HAP-1 (cell line): ENCODE data around the gene DCTN3.

Experiments used
- DNase-seq, 2 experiments: peaks; one replicate each; pipeline ENCODE4 v3.0.0-alpha.2; 2016 to 2020; ENCODE audit warnings: low spot score in 2 of 2
- H3K27me3 ChIP-seq: fragments of 250-450 bp; sonication (Bioruptor Pico); 2 replicates; pipeline ENCODE4 v1.5.1; 2020; ENCODE audit warnings: low read depth, mild to moderate bottlenecking, moderate library complexity
- H3K36me3 ChIP-seq: fragments of 250-450 bp; sonication (Bioruptor Pico); replicated peaks from 2 replicates; pipeline ENCODE4 v1.5.1; 2020; ENCODE audit warnings: mild to moderate bottlenecking
- H3K4me1 ChIP-seq: fragments of 250-450 bp; sonication (Bioruptor Pico); 2 replicates; pipeline ENCODE4 v1.5.1; 2020; ENCODE audit warnings: mild to moderate bottlenecking
- H3K4me3 ChIP-seq: fragments of 250-450 bp; sonication (Bioruptor Pico); 2 replicates; pipeline ENCODE4 v1.5.1; 2020; ENCODE audit warnings: mild to moderate bottlenecking, moderate library complexity
- H3K9me3 ChIP-seq: fragments of 250-450 bp; sonication (Bioruptor Pico); 2 replicates; pipeline ENCODE4 v1.5.1; 2020; ENCODE audit warnings: mild to moderate bottlenecking, moderate library complexity
- in situ Hi-C: fragments of 300-500 bp; cut with MboI; formaldehyde crosslinking; loops from 3 replicates; pipeline ENCODE4 v1.14.3; 2020; ENCODE audit warnings: low sequenced_read_pairs, inconsistent platforms, mixed read lengths

Gene DCTN3

DNA sequence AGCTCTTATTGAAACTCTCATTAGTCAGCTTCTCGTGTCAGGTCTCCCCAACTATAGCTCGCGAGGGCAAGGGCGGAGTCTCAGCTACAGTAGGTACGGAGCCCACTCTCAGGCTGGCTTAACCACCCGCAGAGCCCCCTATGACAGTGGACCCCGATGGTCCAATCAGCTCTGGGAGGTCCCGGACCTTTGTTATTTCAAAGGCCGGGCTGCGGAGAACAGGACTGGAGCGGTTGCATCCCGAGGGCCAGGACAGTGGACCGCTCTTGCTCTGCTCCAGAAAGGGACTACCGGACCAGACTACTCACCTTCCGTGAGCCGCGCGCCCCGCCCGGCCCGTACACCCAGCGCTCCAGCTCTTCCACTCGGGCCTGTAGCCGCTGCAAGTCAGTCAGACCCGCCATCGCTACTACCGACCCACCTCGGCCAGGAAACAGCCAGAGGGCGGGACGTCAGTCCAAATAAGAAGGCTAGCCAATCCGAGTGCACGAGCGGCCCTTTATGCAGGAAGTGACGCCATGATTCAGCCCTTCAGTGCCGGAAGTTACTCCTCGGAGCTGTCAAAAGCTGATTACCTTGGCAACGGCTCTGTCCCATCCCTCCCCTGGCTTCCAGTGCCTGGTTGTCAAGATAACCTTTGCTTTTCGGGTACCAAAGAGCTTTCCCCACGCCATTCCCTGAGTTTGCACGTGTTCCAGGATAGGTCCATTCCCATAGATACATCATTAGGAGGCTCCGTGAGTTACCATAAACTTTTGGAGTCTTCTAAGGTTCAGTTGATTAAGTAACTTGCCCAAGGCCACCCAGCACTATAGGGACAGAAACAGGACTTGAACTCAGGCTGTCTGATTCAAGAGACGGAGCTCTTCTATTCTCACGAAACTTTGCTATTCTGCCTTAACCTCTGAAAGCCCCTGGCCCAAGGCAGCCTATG lies at the start of gene DCTN3:
TSS of gene DCTN3 (minus strand) at position 435 of the 934 bp plus-strand sequence. CDS start at position 404, 31 bp downstream.
- Histone ChIP-seq H3K4me3 (peak within 1 kb of the TSS; percentile 75), H3K36me3 (peaks cover 14% of the 10 kb centered on the region), H3K9me3 (no peaks in the 10 kb centered on the region), H3K27me3 (0 out of 2 replicates have a peak, but pooled peaks cover 2% of the 10 kb centered on the region), H3K4me1 (peaks cover 8% of the 10 kb centered on the region; the same call in 1 of the 2 replicates)
- in situ Hi-C loops = no loop called here
- DNase-seq = peak; percentile 95 to 96

DNA sequence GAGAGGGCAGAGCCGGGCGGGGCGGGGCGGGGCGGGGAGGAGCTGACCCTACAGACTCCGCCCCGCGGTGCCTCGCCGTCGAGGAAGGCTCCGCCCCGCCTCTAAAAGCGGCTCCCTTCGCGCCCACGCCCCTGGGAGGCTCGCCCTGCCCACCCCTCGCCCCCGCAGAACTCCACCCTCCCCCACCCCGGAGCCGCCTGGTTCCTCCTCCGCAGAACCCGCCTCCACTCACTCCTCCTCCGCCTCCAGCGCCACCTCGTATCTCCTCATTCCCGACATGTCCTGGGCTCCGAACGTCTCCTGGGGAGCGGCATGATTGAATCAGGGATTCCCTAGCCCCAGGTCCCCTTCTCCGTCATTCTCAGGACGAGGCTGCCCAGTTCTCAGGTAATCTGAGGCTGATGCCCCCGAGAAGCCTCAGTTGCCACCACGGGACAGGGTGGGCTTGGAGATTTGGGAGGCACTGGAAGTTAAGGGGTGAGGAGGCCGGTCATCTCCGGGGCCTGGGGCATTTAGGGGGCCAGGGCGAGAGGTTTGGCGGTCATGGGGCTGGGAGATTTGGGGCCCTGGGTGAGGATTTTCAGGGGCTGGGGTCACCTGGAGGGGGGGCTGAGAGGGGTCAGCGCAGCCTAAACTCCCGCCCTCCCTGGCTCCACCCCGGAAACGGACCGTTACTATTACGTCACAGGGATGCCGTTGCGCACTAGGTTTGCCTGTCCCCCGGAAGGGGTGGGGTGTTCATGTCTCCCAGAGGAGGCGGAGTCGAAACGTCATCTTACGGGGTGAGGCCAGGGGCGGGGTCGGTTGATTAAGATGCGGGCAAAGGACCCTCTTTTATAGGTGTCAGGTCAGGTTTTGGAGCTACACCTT lies 45.3 kb upstream of the DCTN3 start:
- H3K36me3 ChIP-seq = no peaks in the 10 kb centered on the region
- peaks cover 7% of the 10 kb centered on the region for H3K4me1 ChIP-seq
- no peaks in the 10 kb centered on the region for H3K27me3 ChIP-seq
- in situ Hi-C loops = no loop called here
- peak overlapping the region; percentile 81 for H3K4me3 ChIP-seq
- DNase-seq = peak; percentile 92 to 97
- no peaks in the 10 kb centered on the region for H3K9me3 ChIP-seq

DNA sequence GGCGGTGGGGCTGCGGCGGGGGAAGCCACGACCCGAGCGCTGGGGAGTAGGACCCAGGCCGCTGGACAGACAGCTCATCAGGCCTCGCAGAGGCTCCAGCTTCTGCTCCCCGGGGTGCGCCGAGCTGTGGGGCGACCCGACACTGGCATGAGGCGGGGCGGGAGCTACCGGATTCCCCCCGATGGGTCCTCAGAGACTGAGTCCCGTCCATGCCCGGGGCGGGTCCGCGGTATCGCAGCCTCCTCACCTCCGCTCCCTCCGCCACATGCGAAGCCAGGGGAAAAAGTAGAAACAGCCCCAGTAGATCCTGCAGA lies 44.7 kb upstream of the DCTN3 start:
- no peak for DNase-seq
- H3K36me3 ChIP-seq = no peaks in the 10 kb centered on the region
- peaks cover 7% of the 10 kb centered on the region for H3K4me1 ChIP-seq
- H3K27me3 ChIP-seq = no peaks in the 10 kb centered on the region
- in situ Hi-C loops = no loop called here
- peak overlapping the region; percentile 31 for H3K4me3 ChIP-seq
- H3K9me3 ChIP-seq = no peaks in the 10 kb centered on the region

DNA sequence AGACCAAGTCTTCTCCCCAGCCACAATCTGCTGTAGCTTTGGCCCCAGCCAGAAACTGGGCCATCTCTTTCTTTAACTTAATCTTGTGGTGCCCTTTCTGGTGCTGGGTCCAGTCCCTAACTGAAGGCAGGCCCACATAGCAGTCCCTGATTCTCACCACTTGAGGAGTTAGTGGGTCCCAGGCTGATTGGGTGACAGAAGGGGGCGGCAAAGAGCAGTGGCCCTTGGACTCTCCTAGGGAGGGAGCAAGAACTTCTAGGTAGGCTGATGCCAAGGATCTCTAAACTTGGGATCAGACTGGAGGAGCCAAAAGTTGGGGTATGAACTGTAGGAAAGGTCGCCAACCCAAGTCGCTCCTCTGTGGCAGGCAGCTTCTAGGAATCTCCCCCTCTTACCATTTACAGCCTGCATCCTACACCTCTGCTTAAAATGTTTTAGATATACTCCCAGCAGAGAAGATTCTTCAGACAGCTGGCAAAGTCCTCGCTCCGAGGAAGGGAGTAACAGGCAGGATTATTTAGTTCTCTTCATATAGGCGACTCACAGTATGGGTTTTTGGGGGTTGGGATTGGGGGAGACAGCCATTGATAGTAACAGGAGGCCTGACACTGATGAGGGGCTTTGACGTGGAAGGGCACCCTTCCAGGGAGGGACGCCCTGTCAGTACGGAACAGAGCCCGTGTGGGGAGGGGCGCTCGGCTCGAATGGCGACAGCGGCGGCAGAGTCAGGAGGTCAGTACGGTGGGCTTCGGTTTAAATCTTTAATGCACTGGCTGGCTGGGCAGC lies 44.2 kb upstream of the DCTN3 start:
- Histone ChIP-seq H3K9me3 (no peaks in the 10 kb centered on the region), H3K27me3 (no peaks in the 10 kb centered on the region), H3K4me1 (peaks cover 7% of the 10 kb centered on the region), H3K4me3 (peak overlapping the region; percentile 31), H3K36me3 (no peaks in the 10 kb centered on the region)
- DNase-seq = peak; percentile 60 to 90
- in situ Hi-C loops = no loop called here

DNA sequence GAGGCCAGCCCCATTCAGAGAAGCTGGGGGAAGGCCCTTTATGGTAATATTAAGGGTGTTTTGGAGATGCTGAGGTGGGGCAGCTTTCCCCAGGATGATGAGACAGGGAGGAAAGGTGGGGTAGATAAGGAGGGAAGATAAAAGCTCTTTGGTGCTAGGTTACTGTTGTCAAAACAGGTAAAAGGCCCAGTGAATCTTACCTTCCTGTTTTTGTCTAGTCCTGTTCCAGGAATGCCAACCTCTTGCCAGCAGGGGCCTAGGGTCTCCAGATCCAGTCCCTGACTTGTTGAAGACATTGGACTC lies 43.0 kb upstream of the DCTN3 start:
- no peak for DNase-seq
- H3K4me3 ChIP-seq = no peak overlapping the region
- in situ Hi-C loops = no loop called here
- H3K36me3 ChIP-seq = no peaks in the 10 kb centered on the region
- no peaks in the 10 kb centered on the region for H3K9me3 ChIP-seq
- no peaks in the 10 kb centered on the region for H3K27me3 ChIP-seq
- H3K4me1 ChIP-seq = peaks cover 7% of the 10 kb centered on the region

DNA sequence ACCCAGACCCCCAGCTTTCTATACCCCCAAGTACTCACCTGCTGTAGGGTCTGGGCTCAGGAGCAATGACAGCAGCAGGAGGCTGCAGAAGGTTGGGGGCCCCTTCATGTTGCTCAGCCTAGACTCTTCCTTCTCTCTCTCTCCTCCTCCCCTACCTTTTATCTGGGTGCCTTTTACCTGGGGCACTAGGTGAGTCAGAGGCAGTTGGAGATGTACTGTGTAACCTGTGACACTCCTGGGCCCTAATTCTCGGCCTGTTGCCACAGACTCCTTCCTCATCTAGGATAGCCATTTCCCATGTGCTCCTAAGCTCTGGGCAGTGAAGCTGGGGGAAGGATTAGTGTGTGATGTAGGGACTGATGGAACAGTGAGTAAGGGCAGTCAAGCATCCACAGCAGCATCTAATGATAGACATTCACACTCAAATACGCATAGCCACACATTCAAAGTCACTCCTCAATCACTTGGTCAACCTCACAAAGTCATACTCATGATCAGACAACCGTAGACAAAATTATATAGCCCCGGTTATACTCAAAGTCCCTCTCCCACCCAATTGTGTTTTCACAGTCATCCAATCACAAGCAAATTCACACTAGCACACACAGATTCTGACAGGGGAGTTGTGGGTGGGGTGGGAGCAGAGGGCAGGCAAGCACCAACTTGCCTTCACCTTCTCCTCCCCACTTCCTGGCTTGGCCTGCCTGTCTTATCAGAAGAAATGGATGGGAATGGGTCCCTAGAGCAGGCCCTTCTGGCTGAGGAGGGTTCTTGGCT lies 42.4 kb upstream of the DCTN3 start, which contains the start of gene CCL27:
TSS of gene CCL27 (minus strand) at position 132 of the 777 bp plus-strand sequence. CDS start at position 108, 24 bp downstream.
- DNase-seq = no peak
- H3K27me3 ChIP-seq = no peaks in the 10 kb centered on the region
- in situ Hi-C loops = no loop called here
- no peaks in the 10 kb centered on the region for H3K36me3 ChIP-seq
- H3K4me3 ChIP-seq = no peak within 1 kb of the TSS
- H3K9me3 ChIP-seq = no peaks in the 10 kb centered on the region
- peaks cover 7% of the 10 kb centered on the region for H3K4me1 ChIP-seq

DNA sequence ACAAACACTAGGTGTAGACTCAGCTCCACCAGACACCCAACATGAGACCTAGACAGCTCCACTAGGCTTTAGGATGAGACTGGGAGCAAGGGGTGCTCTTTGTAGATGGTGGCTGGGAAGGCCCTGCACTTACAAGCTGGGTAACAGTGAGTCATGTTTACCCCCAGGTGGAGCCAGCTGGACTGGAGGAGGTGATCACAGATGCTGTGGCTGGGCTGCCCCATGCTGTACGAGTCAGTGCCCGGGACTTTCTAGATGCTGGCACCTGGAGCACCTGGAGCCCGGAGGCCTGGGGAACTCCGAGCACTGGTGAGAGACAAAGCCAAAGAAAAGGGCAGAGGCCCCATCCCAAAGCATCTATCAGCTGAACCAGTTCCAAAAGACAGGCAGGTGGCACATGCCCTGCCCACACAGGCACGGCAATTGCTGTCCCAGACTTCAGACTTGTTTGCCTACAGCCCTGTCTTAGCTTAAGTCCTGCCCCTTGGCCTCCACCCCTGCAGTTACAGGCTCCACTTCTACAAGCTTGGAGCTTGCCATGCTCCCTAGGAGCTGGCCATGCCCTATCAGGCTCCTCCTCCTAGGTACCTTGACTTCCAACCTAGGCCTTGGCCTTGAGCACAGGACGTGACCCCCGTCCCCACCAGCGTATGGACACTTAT lies 39.4 kb upstream of the DCTN3 start:
- Histone ChIP-seq H3K36me3 (no peaks in the 10 kb centered on the region), H3K9me3 (no peaks in the 10 kb centered on the region), H3K27me3 (no peaks in the 10 kb centered on the region), H3K4me3 (no peak overlapping the region), H3K4me1 (peaks cover 4% of the 10 kb centered on the region)
- in situ Hi-C loops = no loop called here
- no peak for DNase-seq

DNA sequence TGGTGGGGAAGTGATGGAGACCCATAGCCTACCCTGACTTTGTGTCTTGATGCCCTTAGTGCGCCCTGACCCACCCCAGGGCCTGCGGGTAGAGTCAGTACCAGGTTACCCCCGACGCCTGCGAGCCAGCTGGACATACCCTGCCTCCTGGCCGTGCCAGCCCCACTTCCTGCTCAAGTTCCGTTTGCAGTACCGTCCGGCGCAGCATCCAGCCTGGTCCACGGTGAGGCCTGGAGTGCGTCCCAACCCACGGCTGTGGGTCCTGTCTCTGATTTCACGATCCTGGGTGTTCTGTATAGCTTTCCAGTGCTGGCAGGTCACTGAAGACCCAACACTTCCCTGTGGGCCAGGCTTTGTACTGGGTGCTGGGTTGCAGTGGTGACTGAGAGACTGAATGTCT lies 38.2 kb upstream of the DCTN3 start:
- H3K27me3 ChIP-seq = no peaks in the 10 kb centered on the region
- H3K9me3 ChIP-seq = no peaks in the 10 kb centered on the region
- no peak for DNase-seq
- no peaks in the 10 kb centered on the region for H3K4me1 ChIP-seq
- no peaks in the 10 kb centered on the region for H3K36me3 ChIP-seq
- in situ Hi-C loops = no loop called here
- no peak overlapping the region for H3K4me3 ChIP-seq

DNA sequence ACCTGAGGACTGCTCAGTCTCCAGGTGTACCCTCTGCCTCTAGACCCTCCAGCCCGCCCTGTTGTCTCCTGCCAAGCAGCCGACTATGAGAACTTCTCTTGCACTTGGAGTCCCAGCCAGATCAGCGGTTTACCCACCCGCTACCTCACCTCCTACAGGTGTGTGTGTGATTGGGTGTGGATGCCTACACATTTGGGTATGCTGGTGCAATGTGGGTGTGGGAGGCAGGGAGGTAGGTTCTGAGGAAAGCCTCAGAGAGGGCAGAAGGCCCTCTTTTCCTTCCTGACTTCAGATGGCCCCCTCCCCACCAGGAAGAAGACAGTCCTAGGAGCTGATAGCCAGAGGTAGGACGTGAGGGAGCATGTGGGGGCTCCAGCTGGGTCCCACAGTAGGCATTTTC lies 36.7 kb upstream of the DCTN3 start:
- in situ Hi-C loops = no loop called here
- Histone ChIP-seq H3K27me3 (no peaks in the 10 kb centered on the region), H3K4me1 (peaks cover 3% of the 10 kb centered on the region), H3K4me3 (no peak overlapping the region), H3K36me3 (no peaks in the 10 kb centered on the region), H3K9me3 (no peaks in the 10 kb centered on the region)
- no peak for DNase-seq

DNA sequence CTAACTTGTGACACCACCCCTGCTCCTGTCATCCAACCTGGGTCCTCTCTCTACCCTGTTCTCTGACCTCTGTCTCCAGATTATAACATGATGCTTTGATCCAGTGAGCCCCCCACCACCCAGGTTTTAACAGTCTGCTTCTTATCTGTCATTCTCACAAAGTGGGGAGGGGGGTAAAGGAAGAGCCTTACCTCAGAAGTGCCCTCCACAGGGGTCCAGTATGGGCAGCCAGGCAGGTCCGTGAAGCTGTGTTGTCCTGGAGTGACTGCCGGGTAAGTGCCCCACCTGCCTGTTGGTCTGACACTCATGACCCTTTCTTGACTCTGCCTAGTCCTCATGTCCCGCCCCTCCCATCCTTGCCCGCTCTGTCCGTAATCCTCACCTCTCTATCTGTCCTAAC lies 35.1 kb upstream of the DCTN3 start:
- DNase-seq = no peak
- Histone ChIP-seq H3K4me1 (peaks cover 6% of the 10 kb centered on the region), H3K36me3 (no peaks in the 10 kb centered on the region), H3K9me3 (no peaks in the 10 kb centered on the region), H3K4me3 (no peak overlapping the region), H3K27me3 (no peaks in the 10 kb centered on the region)
- in situ Hi-C loops = no loop called here

DNA sequence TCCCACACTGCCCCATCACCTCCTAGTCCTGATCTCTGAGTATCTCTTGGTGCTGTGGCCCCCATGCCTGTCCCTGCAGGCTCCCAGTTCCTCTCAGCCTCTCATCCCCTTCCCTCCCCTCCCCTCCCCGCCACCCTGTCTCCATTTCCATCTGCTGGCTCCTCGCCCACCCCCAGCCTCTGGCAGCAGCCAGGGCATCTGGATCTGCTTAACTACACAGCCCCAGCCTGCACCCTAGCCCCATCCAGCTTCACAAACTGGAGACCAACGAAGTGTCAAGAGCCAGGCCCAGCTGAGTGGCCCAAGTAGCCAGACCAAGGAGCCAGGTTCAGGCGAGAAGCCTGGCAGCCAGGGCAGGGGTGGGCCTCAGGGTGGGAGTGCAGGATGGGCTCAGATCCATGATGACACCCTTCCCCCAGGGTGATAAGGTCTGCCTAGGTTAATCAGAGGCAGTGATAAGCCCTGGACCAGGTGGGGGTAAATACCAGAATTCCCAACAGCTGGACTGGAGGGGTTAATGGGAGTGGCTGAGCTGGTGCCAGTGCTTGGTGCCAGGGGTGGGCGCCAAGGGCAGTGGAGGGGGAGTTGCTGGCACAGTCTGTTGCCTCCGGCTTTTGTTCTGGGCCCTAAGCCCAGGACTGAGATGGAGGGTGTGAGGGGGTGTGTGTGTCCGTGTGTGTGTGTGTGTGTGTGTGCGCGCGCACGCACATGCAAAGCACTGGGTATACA lies 34.2 kb upstream of the DCTN3 start:
- Histone ChIP-seq H3K9me3 (no peaks in the 10 kb centered on the region), H3K4me1 (peaks cover 6% of the 10 kb centered on the region), H3K36me3 (peaks cover 4% of the 10 kb centered on the region), H3K27me3 (no peaks in the 10 kb centered on the region), H3K4me3 (no peak overlapping the region)
- DNase-seq = no peak
- in situ Hi-C loops = no loop called here
